Smooth muscle cell (in vitro differentiated cells): Measurements from ENCODE around the gene ADGRG6. TPM values are rescaled to one million over a fixed set of nuclear protein-coding genes. Genes with fewer than 3 reads are reported as not detected.

ENCODE experiments used
- DNase-seq: peaks from one replicate; lab custom pipeline; 2025; ENCODE audit not compliant: unreplicated experiment; lab: John Stamatoyannopoulos, UW
- H2AFZ ChIP-seq: fragments of 200-600 bp; sonication (generic); 2 replicates; pipeline ENCODE4 v1.6.0; 2016; ENCODE audit warnings: antibody characterized with exemption, low read depth, mild to moderate bottlenecking
- H3F3A ChIP-seq: fragments of 200-600 bp; sonication (generic); 2 replicates; pipeline ENCODE4 v1.6.0; 2017; ENCODE audit warnings: antibody characterized with exemption, low read depth
- H3K27ac ChIP-seq: fragments of 200-600 bp; sonication (generic); 2 replicates; pipeline ENCODE4 v1.5.1; 2016; ENCODE audit warnings: low read depth, mild to moderate bottlenecking
- H3K27me3 ChIP-seq: fragments of 200-600 bp; sonication (generic); 2 replicates; pipeline ENCODE4 v1.6.1; 2016; ENCODE audit warnings: low read depth, mild to moderate bottlenecking
- H3K36me3 ChIP-seq: fragments of 200-600 bp; sonication (generic); 2 replicates; pipeline ENCODE4 v1.5.1; 2016; ENCODE audit warnings: low read depth
- H3K4me1 ChIP-seq: fragments of 200-600 bp; sonication (generic); 2 replicates; pipeline ENCODE4 v1.5.1; 2016; ENCODE audit warnings: low read depth
- H3K4me2 ChIP-seq: fragments of 200-600 bp; sonication (generic); 2 replicates; pipeline ENCODE4 v1.6.0; 2016; ENCODE audit warnings: mild to moderate bottlenecking
- H3K4me3 ChIP-seq: fragments of 200-600 bp; sonication (generic); 2 replicates; pipeline ENCODE4 v1.5.1; 2016; ENCODE audit warnings: mild to moderate bottlenecking
- H3K79me2 ChIP-seq: fragments of 200-600 bp; sonication (generic); 2 replicates; pipeline ENCODE4 v1.6.0; 2016; ENCODE audit warnings: low read depth, mild to moderate bottlenecking
- H3K9ac ChIP-seq: fragments of 200-600 bp; sonication (generic); 2 replicates; pipeline ENCODE4 v1.6.0; 2016; ENCODE audit warnings: low read depth
- H3K9me3 ChIP-seq: fragments of 200-600 bp; sonication (generic); replicated peaks from 2 replicates; pipeline ENCODE4 v1.5.1; 2016; ENCODE audit warnings: low read depth
- H4K20me1 ChIP-seq: fragments of 200-600 bp; sonication (generic); 2 replicates; pipeline ENCODE4 v1.6.0; 2016; ENCODE audit warnings: low read depth
- CTCF ChIP-seq: fragments of 200-600 bp; sonication (generic); IDR thresholded peaks from 2 replicates; pipeline ENCODE4 v1.5.1; 2017; ENCODE audit warnings: borderline replicate concordance, mild to moderate bottlenecking, antibody characterized with exemption; ENCODE audit not compliant: insufficient read depth, poor library complexity, severe bottlenecking
- WGBS: methylation state at CpG from one replicate; pipeline ENCODE4 v1.1.7; 2016; ENCODE audit warnings: low lambda C conversion rate; 5-methylcytosine and 5-hydroxymethylcytosine counted together
- polyA plus RNA-seq: library from polyadenylated mRNA; unstranded; fragments of >200 nt; fragmentation: Nextera tagmentation; extraction: Ambion mirVana; gene quantifications from 2 replicates; pipeline ENCODE4 v1.2.1, GENCODE V29; 2016
- total RNA-seq: library from RNA; depleted of rRNA; stranded (reverse); fragments of >200 nt; gene quantifications from 2 replicates; pipeline ENCODE4 v1.2.3, GENCODE V29; 2014

The ADGRG6 gene
- total and polyA plus RNA-seq, 2 experiments from 2014 or later, result 0.77 to 14.2 TPM

- 80% methylated on average over 5 of the region's 5 CpGs for WGBS
- no peak for DNase-seq
Measured at GRCh38 chr6:142482974-142483373, 181.2 kb downstream of the ADGRG6 start.

GRCh38 chr6:142485256-142485655 lies 183.4 kb downstream of the ADGRG6 start:
- Histone ChIP-seq H3K27ac (no peak overlapping the region), H3K4me3 (no peak overlapping the region), H3F3A (no peaks in the 10 kb centered on the region), H3K36me3 (no peaks in the 10 kb centered on the region), H4K20me1 (no peaks in the 10 kb centered on the region), H3K9me3 (no peaks in the 10 kb centered on the region), H3K4me2 (no peak overlapping the region), H3K79me2 (no peaks in the 10 kb centered on the region), H3K9ac (no peak overlapping the region), H3K4me1 (no peaks in the 10 kb centered on the region), H2AFZ (no peak overlapping the region), H3K27me3 (no peaks in the 10 kb centered on the region)
- DNase-seq, result no peak
- TF ChIP-seq CTCF, result no peak
- WGBS, result 100% methylated on average over 2 of the region's 2 CpGs

More at GRCh38 chr6:142482974-142483373, 181.2 kb downstream of the ADGRG6 start:
- no peaks in the 10 kb centered on the region for H3K9me3 ChIP-seq
- no peak overlapping the region for H3K27ac ChIP-seq
- no peaks in the 10 kb centered on the region for H3K79me2 ChIP-seq
- H3K4me2 ChIP-seq, result no peak overlapping the region
- H4K20me1 ChIP-seq, result no peaks in the 10 kb centered on the region
- TF ChIP-seq CTCF, result no peak
- no peak overlapping the region for H3K9ac ChIP-seq
- H3K36me3 ChIP-seq, result no peaks in the 10 kb centered on the region
- H3K4me3 ChIP-seq, result no peak overlapping the region
- no peaks in the 10 kb centered on the region for H3K4me1 ChIP-seq
- no peaks in the 10 kb centered on the region for H3F3A ChIP-seq
- H2AFZ ChIP-seq, result no peak overlapping the region
- H3K27me3 ChIP-seq, result no peaks in the 10 kb centered on the region

- H3K9ac ChIP-seq, result no peak overlapping the region
- DNase-seq, result no peak
- H3K4me3 ChIP-seq, result no peak overlapping the region
- H2AFZ ChIP-seq, result no peak overlapping the region
- no peak overlapping the region for H3K27ac ChIP-seq
- no peaks in the 10 kb centered on the region for H3F3A ChIP-seq
- no peaks in the 10 kb centered on the region for H3K79me2 ChIP-seq
- H3K9me3 ChIP-seq, result no peaks in the 10 kb centered on the region
- no peak overlapping the region for H3K4me2 ChIP-seq
- H3K36me3 ChIP-seq, result no peaks in the 10 kb centered on the region
- no peaks in the 10 kb centered on the region for H3K27me3 ChIP-seq
- no peaks in the 10 kb centered on the region for H3K4me1 ChIP-seq
- no peak for TF ChIP-seq CTCF
- no peaks in the 10 kb centered on the region for H4K20me1 ChIP-seq
- 97% methylated on average over 1 of the region's 1 CpG for WGBS
Measured at GRCh38 chr6:142489722-142490610, 188.2 kb downstream of the ADGRG6 start.

Other genes starting within 250 kb of the ADGRG6 start
- gene GJE1, start 169.1 kb upstream of the ADGRG6 start, total RNA-seq, result not detected in 2 replicates
- gene GJE1, start 169.1 kb upstream of the ADGRG6 start, polyA plus RNA-seq, result not detected in 2 replicates
- gene NMBR, start 154.9 kb upstream of the ADGRG6 start, total RNA-seq, result not detected in 2 replicates
- gene NMBR, start 154.9 kb upstream of the ADGRG6 start, polyA plus RNA-seq, result not detected in 2 replicates
- gene VTA1, start 154.7 kb upstream of the ADGRG6 start, total RNA-seq, result 92.7 and 94.1 TPM in 2 replicates
- 58.5 and 69.7 TPM in 2 replicates for gene VTA1, start 154.7 kb upstream of the ADGRG6 start, polyA plus RNA-seq